ENCODE measurements around the gene RPL38.

Gene RPL38

DNA sequence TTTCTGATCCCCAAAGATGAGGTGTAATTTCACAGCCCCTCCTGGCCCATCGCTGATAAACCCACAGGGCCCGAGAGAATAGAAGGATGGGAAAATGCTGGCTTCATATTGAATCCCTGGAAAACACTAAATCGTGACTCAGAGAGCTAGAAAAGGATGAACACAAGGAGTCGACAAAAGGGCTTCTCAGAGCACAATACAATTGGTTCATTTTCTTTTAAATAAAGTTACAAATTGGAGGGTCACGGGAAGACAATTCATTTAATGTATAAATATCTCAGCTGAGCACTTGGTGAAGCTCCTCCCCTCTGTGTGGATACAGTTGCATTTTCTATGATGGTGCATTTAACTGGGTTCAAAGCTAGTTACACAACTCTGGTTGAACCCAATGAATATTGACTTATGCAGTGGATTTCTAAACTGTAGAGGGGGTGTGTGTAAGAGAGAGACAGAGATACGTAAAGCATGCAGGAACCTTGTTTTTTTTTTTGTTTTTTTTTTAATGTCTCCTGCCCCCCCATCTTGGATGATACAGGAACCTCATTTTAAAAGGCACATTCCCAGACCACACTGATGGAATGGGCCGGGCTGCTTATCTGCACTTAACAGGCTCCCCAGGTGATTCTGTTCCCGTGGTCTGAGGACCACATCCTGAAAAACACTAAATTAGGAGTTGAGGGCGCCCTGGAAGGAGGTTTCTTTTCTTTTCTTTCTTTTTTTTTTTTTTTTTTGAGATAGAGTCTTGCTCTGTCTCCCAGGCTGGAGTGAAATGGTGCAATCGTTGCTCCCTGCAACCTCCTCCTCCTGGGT, 24.0 kb downstream of the RPL38 start:
- H4K20me1 ChIP-seq (ENCODE audit: low read depth, low read length) = no peaks in the 10 kb centered on the region
- H3K27ac ChIP-seq (ENCODE audit: low read depth, low read length) = no peak overlapping the region
- no peaks in the 10 kb centered on the region for H3K79me2 ChIP-seq (ENCODE audit: insufficient read depth, low read length)
- H2AFZ ChIP-seq (ENCODE audit: low read depth, low read length, severe bottlenecking) = no peak overlapping the region
- no peak overlapping the region for H3K9ac ChIP-seq (ENCODE audit: low read length)
- no peak for TF ChIP-seq EZH2phosphoT487 (conservative IDR thresholded peaks at IDR 0.05; ENCODE audit: low read length)
- TF ChIP-seq, protein P1, sequence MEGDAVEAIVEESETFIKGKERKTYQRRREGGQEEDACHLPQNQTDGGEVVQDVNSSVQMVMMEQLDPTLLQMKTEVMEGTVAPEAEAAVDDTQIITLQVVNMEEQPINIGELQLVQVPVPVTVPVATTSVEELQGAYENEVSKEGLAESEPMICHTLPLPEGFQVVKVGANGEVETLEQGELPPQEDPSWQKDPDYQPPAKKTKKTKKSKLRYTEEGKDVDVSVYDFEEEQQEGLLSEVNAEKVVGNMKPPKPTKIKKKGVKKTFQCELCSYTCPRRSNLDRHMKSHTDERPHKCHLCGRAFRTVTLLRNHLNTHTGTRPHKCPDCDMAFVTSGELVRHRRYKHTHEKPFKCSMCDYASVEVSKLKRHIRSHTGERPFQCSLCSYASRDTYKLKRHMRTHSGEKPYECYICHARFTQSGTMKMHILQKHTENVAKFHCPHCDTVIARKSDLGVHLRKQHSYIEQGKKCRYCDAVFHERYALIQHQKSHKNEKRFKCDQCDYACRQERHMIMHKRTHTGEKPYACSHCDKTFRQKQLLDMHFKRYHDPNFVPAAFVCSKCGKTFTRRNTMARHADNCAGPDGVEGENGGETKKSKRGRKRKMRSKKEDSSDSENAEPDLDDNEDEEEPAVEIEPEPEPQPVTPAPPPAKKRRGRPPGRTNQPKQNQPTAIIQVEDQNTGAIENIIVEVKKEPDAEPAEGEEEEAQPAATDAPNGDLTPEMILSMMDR (IDR thresholded peaks at IDR 0.05; ENCODE audit: insufficient read depth, low read length, poor library complexity, severe bottlenecking) = no peak
- no peaks in the 10 kb centered on the region for H3K9me2 ChIP-seq (replicated peaks; ENCODE audit: insufficient read depth, low read length)
- H3K27me3 ChIP-seq (ENCODE audit: low read length) = no peaks in the 10 kb centered on the region
- H3K9me3 ChIP-seq (ENCODE audit: insufficient read depth, low read length) = no peaks in the 10 kb centered on the region
- H3K4me2 ChIP-seq (ENCODE audit: low read depth, low read length, poor library complexity, severe bottlenecking) = no peak overlapping the region
- H3K4me3 ChIP-seq (ENCODE audit: insufficient read depth, low read length, poor library complexity, severe bottlenecking) = no peak overlapping the region
- no peaks in the 10 kb centered on the region for H3K36me3 ChIP-seq (ENCODE audit: low read length)
- no peaks in the 10 kb centered on the region for H3F3A ChIP-seq (ENCODE audit: insufficient read depth)

DNA sequence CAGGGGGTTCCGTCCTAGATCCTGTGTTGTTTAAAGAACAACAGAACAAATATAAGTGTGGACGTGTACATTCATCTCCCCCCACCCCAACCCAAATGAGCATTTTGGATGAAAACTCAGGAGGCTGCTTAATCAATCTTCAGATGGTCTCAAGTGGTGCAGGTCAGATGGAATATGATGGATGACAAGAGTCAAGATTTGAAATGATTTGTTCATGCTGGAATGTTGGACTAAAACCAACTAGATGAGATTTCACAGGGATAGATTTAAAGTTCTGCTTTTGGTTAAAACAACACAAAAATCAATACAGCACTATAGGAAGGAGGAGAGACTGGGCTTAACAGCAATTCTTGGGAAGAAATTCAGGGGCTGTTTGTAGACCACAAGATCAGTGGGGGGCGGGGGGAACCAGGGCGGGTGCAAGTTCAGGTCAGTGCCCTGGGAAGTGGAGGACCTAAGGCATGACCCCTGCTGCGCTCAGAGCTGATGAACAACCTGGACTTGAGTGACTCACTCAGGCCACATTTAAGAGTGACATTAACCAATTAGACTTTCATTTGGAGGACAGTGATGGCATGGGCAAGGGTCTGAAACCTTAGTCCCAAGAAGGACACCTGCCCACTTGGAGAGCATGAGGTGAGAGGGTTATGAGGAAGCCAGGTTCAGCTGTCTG, 25.0 kb downstream of the RPL38 start:
- Histone ChIP-seq H3K79me2 (ENCODE audit: insufficient read depth, low read length) (no peaks in the 10 kb centered on the region), H4K20me1 (ENCODE audit: low read depth, low read length) (no peaks in the 10 kb centered on the region), H3K4me2 (ENCODE audit: low read depth, low read length, poor library complexity, severe bottlenecking) (no peak overlapping the region), H3K36me3 (ENCODE audit: low read length) (no peaks in the 10 kb centered on the region), H3K9me2 (replicated peaks; ENCODE audit: insufficient read depth, low read length) (no peaks in the 10 kb centered on the region), H3K9ac (ENCODE audit: low read length) (no peak overlapping the region), H3K4me3 (ENCODE audit: insufficient read depth, low read length, poor library complexity, severe bottlenecking) (no peak overlapping the region), H3K27ac (ENCODE audit: low read depth, low read length) (no peak overlapping the region), H3K9me3 (ENCODE audit: insufficient read depth, low read length) (no peaks in the 10 kb centered on the region), H3K27me3 (ENCODE audit: low read length) (no peaks in the 10 kb centered on the region), H3F3A (ENCODE audit: insufficient read depth) (no peaks in the 10 kb centered on the region), H2AFZ (ENCODE audit: low read depth, low read length, severe bottlenecking) (no peak overlapping the region)
- TF ChIP-seq, protein P1 (IDR thresholded peaks at IDR 0.05; ENCODE audit: insufficient read depth, low read length, poor library complexity, severe bottlenecking) = no peak

DNA sequence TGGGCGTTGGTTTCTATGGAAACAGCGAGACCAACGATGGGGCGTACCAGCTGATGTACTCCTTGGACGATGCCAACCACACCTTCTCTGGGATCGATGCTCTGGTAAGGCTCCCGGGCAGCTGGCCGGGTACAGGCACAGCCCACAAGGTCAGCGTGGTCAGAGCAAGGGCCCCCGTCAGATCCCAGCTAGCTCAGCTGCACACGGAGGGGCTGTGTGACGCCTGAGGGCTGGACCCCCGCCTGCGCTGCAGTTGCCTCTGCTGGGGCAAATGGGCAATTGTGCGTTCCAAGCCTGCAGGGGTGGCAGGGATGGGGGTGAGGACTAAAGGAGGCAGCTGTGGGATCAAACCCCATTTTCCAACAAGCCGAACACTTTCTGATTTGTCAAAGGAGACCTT, 27.4 kb downstream of the RPL38 start:
- no peak overlapping the region for H2AFZ ChIP-seq (ENCODE audit: low read depth, low read length, severe bottlenecking)
- H3K36me3 ChIP-seq (ENCODE audit: low read length) = no peaks in the 10 kb centered on the region
- H3K9me3 ChIP-seq (ENCODE audit: insufficient read depth, low read length) = no peaks in the 10 kb centered on the region
- H3K9ac ChIP-seq (ENCODE audit: low read length) = no peak overlapping the region
- no peaks in the 10 kb centered on the region for H3K79me2 ChIP-seq (ENCODE audit: insufficient read depth, low read length)
- H3K4me3 ChIP-seq (ENCODE audit: insufficient read depth, low read length, poor library complexity, severe bottlenecking) = no peak overlapping the region
- H3K27ac ChIP-seq (ENCODE audit: low read depth, low read length) = no peak overlapping the region
- H3K9me2 ChIP-seq (replicated peaks; ENCODE audit: insufficient read depth, low read length) = no peaks in the 10 kb centered on the region
- TF ChIP-seq EZH2phosphoT487 (conservative IDR thresholded peaks at IDR 0.05; ENCODE audit: low read length) = no peak
- TF ChIP-seq, protein P1 (IDR thresholded peaks at IDR 0.05; ENCODE audit: insufficient read depth, low read length, poor library complexity, severe bottlenecking) = no peak
- H3K4me2 ChIP-seq (ENCODE audit: low read depth, low read length, poor library complexity, severe bottlenecking) = no peak overlapping the region
- H4K20me1 ChIP-seq (ENCODE audit: low read depth, low read length) = no peaks in the 10 kb centered on the region
- no peaks in the 10 kb centered on the region for H3K27me3 ChIP-seq (ENCODE audit: low read length)
- no peaks in the 10 kb centered on the region for H3F3A ChIP-seq (ENCODE audit: insufficient read depth)

Measured in SU-DHL-6 (cell line).